HEK293T (cell line): ENCODE measurements around the gene GIPC1.

Experiments used
- ARNT ChIP-seq: fragments of 450-650 bp; IDR thresholded peaks from 2 replicates; pipeline ENCODE4 v1.6.1; 2017; ENCODE audit warnings: mild to moderate bottlenecking
- BHLHE40 ChIP-seq: fragments of 450-650 bp; IDR thresholded peaks from 2 replicates; pipeline ENCODE4 v1.6.1; 2016; ENCODE audit warnings: mild to moderate bottlenecking, moderate library complexity, borderline replicate concordance
- CTBP1 ChIP-seq: fragments of 450-650 bp; IDR thresholded peaks from 2 replicates; pipeline ENCODE4 v1.6.1; 2016; ENCODE audit warnings: borderline replicate concordance
- FOXM1 ChIP-seq: fragments of 450-650 bp; IDR thresholded peaks from 2 replicates; pipeline ENCODE4 v1.6.1; 2017; ENCODE audit warnings: mild to moderate bottlenecking, borderline replicate concordance
- LEF1 ChIP-seq: fragments of 450-650 bp; IDR thresholded peaks from 2 replicates; pipeline ENCODE4 v1.6.1; 2017; ENCODE audit warnings: mild to moderate bottlenecking, borderline replicate concordance
- NFRKB ChIP-seq: fragments of 450-650 bp; IDR thresholded peaks from 2 replicates; pipeline ENCODE4 v1.6.1; 2016; ENCODE audit warnings: mild to moderate bottlenecking, moderate library complexity
- SP1 ChIP-seq: fragments of 450-650 bp; IDR thresholded peaks from 2 replicates; pipeline ENCODE4 v1.6.1; 2017
- SUZ12 ChIP-seq: fragments of 450-650 bp; IDR thresholded peaks from 2 replicates; pipeline ENCODE4 v1.6.1; 2016; ENCODE audit warnings: mild to moderate bottlenecking
- TARDBP ChIP-seq: fragments of 450-650 bp; IDR thresholded peaks from 2 replicates; pipeline ENCODE4 v1.6.1; 2016
- ZNF384 ChIP-seq: fragments of 450-650 bp; IDR thresholded peaks from 2 replicates; pipeline ENCODE4 v1.6.1; 2016
- TF ChIP-seq, protein P1 (sequence below): fragments of 450-650 bp; IDR thresholded peaks from 2 replicates; pipeline ENCODE4 v1.6.1; 2016

DNA sequence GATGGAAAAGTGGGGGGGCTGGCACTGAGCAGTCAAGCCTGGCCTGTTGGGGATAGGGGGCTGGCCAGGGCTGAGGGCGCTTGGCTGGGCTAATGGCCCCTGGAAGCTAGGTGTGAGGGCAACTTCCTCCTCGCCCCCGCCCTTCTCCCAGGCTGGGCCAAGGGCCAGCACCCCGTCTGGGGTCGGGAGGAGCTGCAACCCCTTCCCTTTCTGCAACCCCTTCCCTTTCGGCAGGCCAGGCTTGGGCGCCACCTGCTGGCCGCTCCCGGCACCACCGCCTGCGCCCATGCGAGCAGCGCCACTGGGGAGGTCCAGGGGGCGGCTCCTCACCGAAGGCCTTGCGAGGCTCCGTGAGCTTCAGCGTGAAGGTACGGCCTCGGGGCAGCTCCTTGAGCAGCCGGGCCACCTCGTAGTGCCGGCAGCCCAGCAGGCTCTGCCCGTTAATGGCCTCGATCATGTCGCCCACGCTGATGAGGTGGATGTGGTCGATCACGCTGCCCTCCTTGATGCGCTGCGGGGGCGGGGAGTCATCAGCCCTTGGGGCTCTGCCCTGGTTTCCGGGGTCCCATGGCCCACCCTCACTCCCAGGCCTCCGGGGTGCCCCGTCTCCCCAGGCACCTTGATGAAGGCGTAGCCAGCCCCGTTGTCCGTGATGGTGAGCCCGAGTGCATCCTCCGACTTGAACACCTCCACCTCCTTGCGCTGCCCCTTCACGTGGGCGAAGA lies 15.8 kb downstream of the GIPC1 start:
- TF ChIP-seq TARDBP (no peak), ARNT (no peak), LEF1 (no peak), SUZ12 (no peak), BHLHE40 (no peak), ZNF384 (no peak), SP1 (no peak), NFRKB (no peak), CTBP1 (no peak), FOXM1 (no peak)
- TF ChIP-seq, protein P1, sequence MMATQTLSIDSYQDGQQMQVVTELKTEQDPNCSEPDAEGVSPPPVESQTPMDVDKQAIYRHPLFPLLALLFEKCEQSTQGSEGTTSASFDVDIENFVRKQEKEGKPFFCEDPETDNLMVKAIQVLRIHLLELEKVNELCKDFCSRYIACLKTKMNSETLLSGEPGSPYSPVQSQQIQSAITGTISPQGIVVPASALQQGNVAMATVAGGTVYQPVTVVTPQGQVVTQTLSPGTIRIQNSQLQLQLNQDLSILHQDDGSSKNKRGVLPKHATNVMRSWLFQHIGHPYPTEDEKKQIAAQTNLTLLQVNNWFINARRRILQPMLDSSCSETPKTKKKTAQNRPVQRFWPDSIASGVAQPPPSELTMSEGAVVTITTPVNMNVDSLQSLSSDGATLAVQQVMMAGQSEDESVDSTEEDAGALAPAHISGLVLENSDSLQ: no peak
